Right atrium auricular region (tissue), 2 donors: Measurements from ENCODE around the gene FAM53A. TPM values are rescaled to one million over a fixed set of nuclear protein-coding genes. Genes with fewer than 3 reads are reported as not detected.

Source experiments
- DNase-seq: peaks from one replicate; pipeline ENCODE4 v3.0.0-alpha.2; 2019; ENCODE audit warnings: low spot score
- H3K27ac ChIP-seq, 2 donors: fragments of 200-600 bp; sonication (generic); 1 replicate in 1 of 2; 2 replicates in 1 of 2; pipeline ENCODE4 v1.5.1; 2016 to 2019
- H3K27me3 ChIP-seq, 2 donors: fragments of 200-600 bp; sonication (generic); one replicate each; pipeline versions ENCODE4 v1.5.1 to v1.6.0; 2017 to 2019
- H3K36me3 ChIP-seq: fragments of 200-600 bp; sonication (generic); one replicate; pipeline ENCODE4 v1.5.1; 2016
- H3K4me1 ChIP-seq, 2 donors: fragments of 200-600 bp; sonication (generic); one replicate each; pipeline versions ENCODE4 v1.5.1 to v1.6.0; 2017 to 2019
- H3K4me3 ChIP-seq, 2 donors: fragments of 200-600 bp; sonication (generic); 1 replicate in 1 of 2; 2 replicates in 1 of 2; pipeline ENCODE4 v1.5.1; 2017 to 2019; ENCODE audit warnings: mild to moderate bottlenecking in 1 of 2, moderate library complexity in 1 of 2
- H3K9me3 ChIP-seq, 2 donors: fragments of 200-600 bp; sonication (generic); one replicate each; pipeline ENCODE4 v1.5.1; 2019
- total RNA-seq, 2 donors: library from RNA; depleted of rRNA; stranded (reverse); fragments of >200 nt; gene quantifications; one replicate each; pipeline ENCODE4 v1.1.0, GENCODE V29; 2016
- TF ChIP-seq, protein P1 (sequence below), 2 donors: fragments of 200-600 bp; sonication (generic); IDR thresholded peaks; one replicate each; pipeline ENCODE4 v1.5.1; 2019; ENCODE audit warnings: antibody characterized with exemption in 2 of 2

The FAM53A gene
- total RNA-seq, 2 donors from 2014 or later: 1.0 to 1.9 TPM

DNA sequence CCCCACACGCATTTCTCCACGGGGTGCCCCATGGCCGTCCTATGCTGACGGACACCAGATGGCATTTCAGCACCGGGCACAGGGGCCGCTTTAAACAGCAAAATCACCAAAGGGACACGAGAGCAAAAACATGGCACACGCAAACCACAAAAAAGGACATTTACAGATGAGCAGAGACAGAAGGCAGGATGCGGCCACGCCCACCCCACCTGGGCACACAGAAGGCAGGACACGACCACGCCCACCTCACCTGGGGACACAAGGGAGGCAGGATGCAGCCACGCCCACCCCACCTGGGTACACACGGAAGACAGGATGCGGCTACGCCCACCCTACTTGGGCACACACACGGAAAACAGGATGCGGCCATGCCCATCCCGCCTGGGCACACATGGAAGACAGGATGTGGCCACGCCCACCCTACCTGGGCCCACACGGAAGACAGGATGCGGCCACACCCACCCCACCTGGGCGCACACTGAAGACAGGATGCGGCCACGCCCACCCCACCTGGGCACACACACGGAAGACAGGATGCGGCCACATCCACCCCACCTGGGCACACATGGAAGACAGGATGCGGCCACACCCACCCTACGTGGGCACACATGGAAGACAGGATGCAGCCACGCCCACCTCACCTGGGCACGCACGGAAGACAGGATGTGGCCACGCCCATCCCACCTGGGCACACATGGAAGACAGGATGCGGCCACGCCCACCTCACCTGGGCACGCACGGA lies 69.1 kb downstream of the FAM53A start:
- H3K9me3 ChIP-seq: no peaks in the 10 kb centered on the region
- no peak overlapping the region for H3K27ac ChIP-seq
- TF ChIP-seq, protein P1, sequence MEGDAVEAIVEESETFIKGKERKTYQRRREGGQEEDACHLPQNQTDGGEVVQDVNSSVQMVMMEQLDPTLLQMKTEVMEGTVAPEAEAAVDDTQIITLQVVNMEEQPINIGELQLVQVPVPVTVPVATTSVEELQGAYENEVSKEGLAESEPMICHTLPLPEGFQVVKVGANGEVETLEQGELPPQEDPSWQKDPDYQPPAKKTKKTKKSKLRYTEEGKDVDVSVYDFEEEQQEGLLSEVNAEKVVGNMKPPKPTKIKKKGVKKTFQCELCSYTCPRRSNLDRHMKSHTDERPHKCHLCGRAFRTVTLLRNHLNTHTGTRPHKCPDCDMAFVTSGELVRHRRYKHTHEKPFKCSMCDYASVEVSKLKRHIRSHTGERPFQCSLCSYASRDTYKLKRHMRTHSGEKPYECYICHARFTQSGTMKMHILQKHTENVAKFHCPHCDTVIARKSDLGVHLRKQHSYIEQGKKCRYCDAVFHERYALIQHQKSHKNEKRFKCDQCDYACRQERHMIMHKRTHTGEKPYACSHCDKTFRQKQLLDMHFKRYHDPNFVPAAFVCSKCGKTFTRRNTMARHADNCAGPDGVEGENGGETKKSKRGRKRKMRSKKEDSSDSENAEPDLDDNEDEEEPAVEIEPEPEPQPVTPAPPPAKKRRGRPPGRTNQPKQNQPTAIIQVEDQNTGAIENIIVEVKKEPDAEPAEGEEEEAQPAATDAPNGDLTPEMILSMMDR (IDR thresholded peaks at IDR 0.05): no peak
- DNase-seq: no peak
- H3K36me3 ChIP-seq: no peaks in the 10 kb centered on the region
- H3K4me1 ChIP-seq: no peaks in the 10 kb centered on the region
- no peak overlapping the region for H3K4me3 ChIP-seq
- no peaks in the 10 kb centered on the region for H3K27me3 ChIP-seq

DNA sequence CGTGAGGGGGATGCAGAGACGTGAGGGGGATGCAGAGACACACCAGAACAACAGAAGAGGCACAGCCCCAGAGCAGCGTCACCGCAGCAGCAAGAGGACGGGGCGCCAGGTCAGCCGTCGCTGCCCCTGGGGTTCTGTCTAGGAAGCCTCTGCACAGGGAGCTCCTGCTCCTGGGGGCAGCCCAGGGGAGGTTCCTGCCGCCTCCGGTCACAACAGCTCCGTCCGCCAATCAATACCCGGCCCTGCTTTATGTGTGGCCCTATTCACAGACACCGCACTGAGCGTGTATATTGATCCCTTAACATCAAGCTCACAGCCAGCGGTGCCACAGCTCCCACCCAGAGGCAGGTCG lies 69.6 kb downstream of the FAM53A start:
- TF ChIP-seq, protein P1 (IDR thresholded peaks at IDR 0.05): no peak
- Histone ChIP-seq H3K27me3 (no peaks in the 10 kb centered on the region), H3K27ac (no peak overlapping the region), H3K4me3 (no peak overlapping the region), H3K9me3 (no peaks in the 10 kb centered on the region), H3K36me3 (no peaks in the 10 kb centered on the region), H3K4me1 (no peaks in the 10 kb centered on the region)
- no peak for DNase-seq

DNA sequence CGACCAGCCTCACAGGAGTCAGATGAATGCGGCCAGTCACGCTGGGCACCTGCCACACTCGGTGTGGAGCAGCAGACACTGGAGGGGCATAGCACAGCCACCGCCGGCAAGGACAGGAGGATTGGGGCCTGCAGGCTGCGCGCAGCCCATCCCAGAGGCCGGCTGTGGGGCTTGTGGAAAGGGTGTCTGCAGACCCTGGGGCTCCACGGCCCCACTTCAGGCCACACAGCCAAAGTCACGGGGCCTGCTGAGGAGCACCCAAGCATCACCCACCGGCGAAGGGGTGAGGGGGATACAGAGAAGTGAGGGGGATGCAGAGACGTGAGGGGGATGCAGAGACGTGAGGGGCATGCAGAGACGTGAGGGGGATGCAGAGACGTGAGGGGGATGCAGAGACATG lies 70.1 kb downstream of the FAM53A start:
- TF ChIP-seq, protein P1 (IDR thresholded peaks at IDR 0.05): no peak
- H3K36me3 ChIP-seq: no peaks in the 10 kb centered on the region
- H3K27ac ChIP-seq: no peak overlapping the region
- no peaks in the 10 kb centered on the region for H3K4me1 ChIP-seq
- H3K4me3 ChIP-seq: no peak overlapping the region
- no peaks in the 10 kb centered on the region for H3K9me3 ChIP-seq
- DNase-seq: no peak
- no peaks in the 10 kb centered on the region for H3K27me3 ChIP-seq

DNA sequence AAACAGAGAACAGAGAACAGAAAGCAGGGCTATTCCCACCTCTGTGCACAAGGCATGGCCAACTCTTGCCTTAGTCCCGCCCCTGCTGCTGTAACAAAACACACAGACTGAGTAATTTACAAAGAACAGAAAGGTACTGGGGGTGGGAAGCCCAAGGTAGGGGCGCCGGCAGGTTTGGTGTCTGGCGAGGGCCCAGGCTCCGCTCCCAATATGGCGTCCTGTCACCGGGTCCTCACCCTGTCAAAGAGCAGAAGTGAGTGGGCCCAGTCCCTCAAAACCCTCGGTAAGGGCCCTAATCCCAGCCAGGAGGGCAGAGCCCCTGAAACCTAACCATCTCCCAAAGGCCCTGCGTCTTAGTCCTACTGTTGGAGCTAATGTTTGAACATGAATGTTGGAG lies 71.0 kb downstream of the FAM53A start:
- TF ChIP-seq, protein P1 (IDR thresholded peaks at IDR 0.05): no peak
- Histone ChIP-seq H3K4me3 (no peak overlapping the region), H3K36me3 (no peaks in the 10 kb centered on the region)

GRCh38 chr4:1612278-1613098 lies 71.6 kb downstream of the FAM53A start:
- Histone ChIP-seq H3K36me3 (no peaks in the 10 kb centered on the region), H3K27ac (no peak overlapping the region), H3K27me3 (no peaks in the 10 kb centered on the region), H3K4me1 (no peaks in the 10 kb centered on the region), H3K9me3 (no peaks in the 10 kb centered on the region), H3K4me3 (no peak overlapping the region)
- DNase-seq: no peak
- TF ChIP-seq, protein P1 (IDR thresholded peaks at IDR 0.05): no peak

More for the DNA sequence above, 71.0 kb downstream of the FAM53A start:
- Histone ChIP-seq H3K27me3 (no peaks in the 10 kb centered on the region), H3K4me1 (no peaks in the 10 kb centered on the region), H3K27ac (no peak overlapping the region), H3K9me3 (no peaks in the 10 kb centered on the region)
- DNase-seq: no peak
